ENCODE results near the gene TMEM184B. TPM values are rescaled to one million over a fixed set of nuclear protein-coding genes. Genes with fewer than 3 reads are reported as not detected.
A peak's percentile ranks its signal among the peaks of the same experiment; 100 is the strongest.

TMEM184B gene
- total and polyA plus RNA-seq, 2 donors from 2014 or later: 22.9 to 54.1 TPM

DNA sequence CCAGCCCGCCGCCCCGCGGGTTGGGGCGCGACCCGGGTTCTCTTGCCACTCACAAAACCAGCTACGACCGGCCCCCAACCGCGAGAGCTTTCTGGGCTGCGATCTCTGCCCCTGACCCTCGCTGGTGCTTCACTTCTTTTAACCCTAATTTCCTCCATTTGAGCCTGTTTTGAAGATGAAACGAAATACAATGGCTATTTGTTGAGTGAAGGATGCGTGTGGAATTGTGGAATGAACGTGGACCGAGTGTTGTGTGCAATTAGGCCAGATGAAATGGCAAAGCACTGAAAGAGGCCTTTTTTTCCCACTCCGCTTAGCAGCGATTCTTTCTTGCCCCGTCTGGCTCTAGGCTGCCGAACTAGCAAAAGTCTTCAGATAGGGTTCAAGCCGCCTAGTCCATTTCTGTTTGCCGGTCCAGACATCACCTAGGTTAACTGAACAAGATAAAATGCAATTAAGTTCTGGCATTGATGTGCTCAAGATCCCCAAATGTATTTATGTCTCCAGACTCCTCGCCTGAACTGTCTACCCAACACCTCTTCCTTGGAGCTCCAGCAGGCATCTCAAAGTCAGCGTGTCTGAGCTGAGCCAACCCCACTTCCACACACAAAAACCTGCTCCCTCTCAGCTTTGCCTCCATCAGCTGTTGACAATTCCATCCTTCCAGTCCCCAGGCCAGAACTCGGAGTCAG lies 471 bp upstream of the TMEM184B start:
- intact Hi-C loops (cut with DNase I): no loop called here
- FAIRE-seq: no peak
- peak in 2 of 5 donors; percentile 51 to 64 for DNase-seq

DNA sequence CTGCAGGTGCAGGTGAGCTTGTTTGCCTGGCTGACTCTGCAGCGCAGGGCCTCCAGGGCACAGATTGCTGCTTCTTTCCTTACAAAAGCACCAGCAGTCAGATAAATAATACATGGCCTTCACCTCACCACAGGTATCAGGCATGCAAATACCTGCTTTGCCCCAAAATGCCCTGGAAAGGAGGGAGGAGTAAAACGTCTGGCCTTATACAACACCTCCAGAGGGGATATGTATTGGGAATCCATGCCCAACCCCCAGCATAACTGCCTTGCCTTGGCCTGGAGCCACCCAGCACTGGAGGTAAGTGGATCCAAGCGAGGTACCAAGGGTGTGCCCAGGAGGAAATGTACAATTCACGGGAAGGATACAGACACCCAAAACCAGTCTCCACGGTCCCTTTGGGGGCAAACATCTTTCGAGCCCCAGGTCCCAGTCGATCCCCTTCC lies 860 bp downstream of the TMEM184B start:
- intact Hi-C loops (cut with DNase I): no loop called here
- H3K9me3 ChIP-seq (ENCODE audit: control insufficient read depth in 2 of 3, insufficient read depth in 1 of 3, low read length in 3 of 3): no peaks in the 10 kb centered on the region
- DNase-seq (peak in 3 of 5 donors; percentile 53 to 70 (median 59)), FAIRE-seq (no peak)
- H3K4me3 ChIP-seq (ENCODE audit: low read length in 3 of 3): peak overlapping the region; percentile 68 to 88 (median 84)
- TF ChIP-seq, protein P1, sequence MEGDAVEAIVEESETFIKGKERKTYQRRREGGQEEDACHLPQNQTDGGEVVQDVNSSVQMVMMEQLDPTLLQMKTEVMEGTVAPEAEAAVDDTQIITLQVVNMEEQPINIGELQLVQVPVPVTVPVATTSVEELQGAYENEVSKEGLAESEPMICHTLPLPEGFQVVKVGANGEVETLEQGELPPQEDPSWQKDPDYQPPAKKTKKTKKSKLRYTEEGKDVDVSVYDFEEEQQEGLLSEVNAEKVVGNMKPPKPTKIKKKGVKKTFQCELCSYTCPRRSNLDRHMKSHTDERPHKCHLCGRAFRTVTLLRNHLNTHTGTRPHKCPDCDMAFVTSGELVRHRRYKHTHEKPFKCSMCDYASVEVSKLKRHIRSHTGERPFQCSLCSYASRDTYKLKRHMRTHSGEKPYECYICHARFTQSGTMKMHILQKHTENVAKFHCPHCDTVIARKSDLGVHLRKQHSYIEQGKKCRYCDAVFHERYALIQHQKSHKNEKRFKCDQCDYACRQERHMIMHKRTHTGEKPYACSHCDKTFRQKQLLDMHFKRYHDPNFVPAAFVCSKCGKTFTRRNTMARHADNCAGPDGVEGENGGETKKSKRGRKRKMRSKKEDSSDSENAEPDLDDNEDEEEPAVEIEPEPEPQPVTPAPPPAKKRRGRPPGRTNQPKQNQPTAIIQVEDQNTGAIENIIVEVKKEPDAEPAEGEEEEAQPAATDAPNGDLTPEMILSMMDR (IDR thresholded peaks at IDR 0.05; ENCODE audit: borderline replicate concordance, extremely low read depth, insufficient read depth): no peak
- peak overlapping the region; percentile 85 to 88 for H3K27ac ChIP-seq (ENCODE audit: low read depth in 2 of 2, low read length in 2 of 2)
- H3K27me3 ChIP-seq (ENCODE audit: control insufficient read depth, insufficient read depth, low read length): no peaks in the 10 kb centered on the region
- H3K36me3 ChIP-seq (ENCODE audit: control insufficient read depth in 2 of 3, insufficient read depth in 3 of 3, low read length in 3 of 3): no peaks in the 10 kb centered on the region
- peak overlapping the region; percentile 57 to 88 (median 83) for H3K9ac ChIP-seq (ENCODE audit: low read length in 3 of 3)
- H3K4me1 ChIP-seq (ENCODE audit: control insufficient read depth in 2 of 3, insufficient read depth in 2 of 3, low read depth in 1 of 3, low read length in 3 of 3): peaks cover 3 to 23% (median 21%) of the 10 kb centered on the region in 3 donors

More for the DNA sequence above, 471 bp upstream of the TMEM184B start:
- TF ChIP-seq, protein P1 (IDR thresholded peaks at IDR 0.05; ENCODE audit: borderline replicate concordance, extremely low read depth, insufficient read depth): no peak
- peaks cover 3 to 23% (median 21%) of the 10 kb centered on the region in 3 donors for H3K4me1 ChIP-seq (ENCODE audit: control insufficient read depth in 2 of 3, insufficient read depth in 2 of 3, low read depth in 1 of 3, low read length in 3 of 3)
- H3K4me3 ChIP-seq (ENCODE audit: low read length in 3 of 3): peak overlapping the region; percentile 70 to 88 (median 80)
- H3K36me3 ChIP-seq (ENCODE audit: control insufficient read depth in 2 of 3, insufficient read depth in 3 of 3, low read length in 3 of 3): no peaks in the 10 kb centered on the region
- H3K9ac ChIP-seq (ENCODE audit: low read length in 3 of 3): peak overlapping the region; percentile 56 to 95 (median 91)
- H3K27ac ChIP-seq (ENCODE audit: low read depth in 2 of 2, low read length in 2 of 2): peak overlapping the region; percentile 88 to 93
- no peaks in the 10 kb centered on the region for H3K9me3 ChIP-seq (ENCODE audit: control insufficient read depth in 2 of 3, insufficient read depth in 1 of 3, low read length in 3 of 3)
- no peaks in the 10 kb centered on the region for H3K27me3 ChIP-seq (ENCODE audit: control insufficient read depth, insufficient read depth, low read length)

DNA sequence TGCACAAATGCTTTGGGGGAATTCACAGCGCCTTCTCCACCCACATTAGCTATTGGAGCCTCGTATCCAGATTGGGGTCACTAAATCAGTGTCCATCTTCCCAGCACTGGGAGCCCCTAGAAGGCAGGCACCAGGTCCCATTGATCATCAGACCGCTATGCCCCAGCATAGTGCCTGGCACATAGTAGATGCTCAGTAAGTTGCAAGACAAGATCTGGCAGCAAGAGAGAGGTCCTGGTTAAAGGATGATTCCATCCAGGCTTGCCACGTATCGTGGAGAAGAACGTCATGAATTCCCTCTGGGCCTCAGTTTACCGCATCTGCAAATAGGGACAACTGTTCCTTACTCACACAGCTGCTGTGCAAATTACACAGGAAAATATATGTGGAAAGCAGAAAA lies 1.7 kb downstream of the TMEM184B start:
- H3K27me3 ChIP-seq (ENCODE audit: control insufficient read depth, insufficient read depth, low read length): no peaks in the 10 kb centered on the region
- TF ChIP-seq, protein P1 (IDR thresholded peaks at IDR 0.05; ENCODE audit: borderline replicate concordance, extremely low read depth, insufficient read depth): no peak
- no peak overlapping the region for H3K27ac ChIP-seq (ENCODE audit: low read depth in 2 of 2, low read length in 2 of 2)
- peak overlapping the region in 2 of 3 donors; percentile 29 to 83 for H3K9ac ChIP-seq (ENCODE audit: low read length in 3 of 3)
- H3K36me3 ChIP-seq (ENCODE audit: control insufficient read depth in 2 of 3, insufficient read depth in 3 of 3, low read length in 3 of 3): no peaks in the 10 kb centered on the region
- DNase-seq (no peak), FAIRE-seq (no peak)
- peak overlapping the region in 2 of 3 donors; percentile 12 to 23 for H3K4me3 ChIP-seq (ENCODE audit: low read length in 3 of 3)
- intact Hi-C loops (cut with DNase I): no loop called here
- no peaks in the 10 kb centered on the region for H3K9me3 ChIP-seq (ENCODE audit: control insufficient read depth in 2 of 3, insufficient read depth in 1 of 3, low read length in 3 of 3)
- peaks cover 3 to 26% (median 21%) of the 10 kb centered on the region in 3 donors for H3K4me1 ChIP-seq (ENCODE audit: control insufficient read depth in 2 of 3, insufficient read depth in 2 of 3, low read depth in 1 of 3, low read length in 3 of 3)
